Muscle layer of colon (tissue), 2 donors: ENCODE data around the gene EBF3.
A peak's percentile ranks its signal among the peaks of the same experiment; 100 is the strongest.

Source experiments
- H3K27ac ChIP-seq: one replicate; pipeline ENCODE4 v1.7.0; 2013; ENCODE audit warnings: low read depth, mild to moderate bottlenecking, low read length, moderate library complexity
- H3K27me3 ChIP-seq, 2 donors: one replicate each; pipeline ENCODE4 v1.7.0; 2013; ENCODE audit warnings: low read length in 2 of 2, mild to moderate bottlenecking in 2 of 2; ENCODE audit not compliant: insufficient read depth in 2 of 2, control insufficient read depth in 1 of 2
- H3K36me3 ChIP-seq: one replicate; pipeline ENCODE4 v1.7.0; 2013; ENCODE audit warnings: mild to moderate bottlenecking, low read length; ENCODE audit not compliant: insufficient read depth
- H3K4me1 ChIP-seq: one replicate; pipeline ENCODE4 v1.7.0; 2013; ENCODE audit warnings: mild to moderate bottlenecking, low read length; ENCODE audit not compliant: insufficient read depth
- H3K4me3 ChIP-seq, 2 donors: one replicate each; pipeline ENCODE4 v1.7.0; 2013; ENCODE audit warnings: low read length in 2 of 2, low read depth in 1 of 2, mild to moderate bottlenecking in 1 of 2, moderate library complexity in 1 of 2
- H3K9ac ChIP-seq: one replicate; pipeline ENCODE4 v1.7.0; 2013; ENCODE audit warnings: low read length
- H3K9me3 ChIP-seq: one replicate; pipeline ENCODE4 v1.7.0; 2013; ENCODE audit warnings: mild to moderate bottlenecking, low read length
- donor health status: abdominal sarcoma.
- donor health status: Adenocarcinoma of cecum.

Gene EBF3

GRCh38 chr10:129964611-129965424, 744 bp upstream of the EBF3 start:
- Histone ChIP-seq H3K27ac (no peak overlapping the region), H3K36me3 (no peaks in the 10 kb centered on the region), H3K9ac (no peak overlapping the region), H3K9me3 (peaks cover 5% of the 10 kb centered on the region), H3K4me3 (peak overlapping the region in 1 of 2 donors; percentile 25), H3K27me3 (peaks cover 72 to 89% of the 10 kb centered on the region in 2 donors), H3K4me1 (peaks cover 16% of the 10 kb centered on the region)

- Histone ChIP-seq H3K27ac (no peak overlapping the region), H3K9ac (no peak overlapping the region), H3K4me3 (peak overlapping the region; percentile 32 to 55), H3K27me3 (peaks cover 61 to 89% of the 10 kb centered on the region in 2 donors), H3K4me1 (peaks cover 7% of the 10 kb centered on the region), H3K36me3 (no peaks in the 10 kb centered on the region), H3K9me3 (peaks cover 5% of the 10 kb centered on the region)
These were observed 1.0 kb downstream of the EBF3 start for GRCh38 chr10:129962872-129963640.

- peak overlapping the region in 1 of 2 donors; percentile 55 for H3K4me3 ChIP-seq
- H3K27ac ChIP-seq: no peak overlapping the region
- no peaks in the 10 kb centered on the region for H3K36me3 ChIP-seq
- peaks cover 65 to 89% of the 10 kb centered on the region in 2 donors for H3K27me3 ChIP-seq
- H3K4me1 ChIP-seq: peaks cover 5% of the 10 kb centered on the region
- H3K9ac ChIP-seq: no peak overlapping the region
- peaks cover 5% of the 10 kb centered on the region for H3K9me3 ChIP-seq
These were observed 1.8 kb downstream of the EBF3 start for GRCh38 chr10:129962031-129962871.

- Histone ChIP-seq H3K9ac (no peak overlapping the region), H3K27ac (no peak overlapping the region), H3K4me3 (no peak overlapping the region), H3K36me3 (no peaks in the 10 kb centered on the region), H3K4me1 (peaks cover 5% of the 10 kb centered on the region), H3K9me3 (peaks cover 5% of the 10 kb centered on the region), H3K27me3 (peaks cover 68 to 89% of the 10 kb centered on the region in 2 donors)
These were observed 2.8 kb downstream of the EBF3 start for GRCh38 chr10:129961157-129961701.

- Histone ChIP-seq H3K4me1 (peaks cover 5% of the 10 kb centered on the region), H3K9ac (no peak overlapping the region), H3K27me3 (peaks cover 67 to 86% of the 10 kb centered on the region in 2 donors), H3K36me3 (no peaks in the 10 kb centered on the region), H3K27ac (no peak overlapping the region), H3K4me3 (no peak overlapping the region), H3K9me3 (peaks cover 5% of the 10 kb centered on the region)
These were observed 3.5 kb downstream of the EBF3 start for GRCh38 chr10:129960481-129961156.

GRCh38 chr10:129959544-129960480, 4.3 kb downstream of the EBF3 start:
- peaks cover 5% of the 10 kb centered on the region for H3K9me3 ChIP-seq
- no peak overlapping the region for H3K4me3 ChIP-seq
- no peak overlapping the region for H3K27ac ChIP-seq
- peaks cover 63 to 77% of the 10 kb centered on the region in 2 donors for H3K27me3 ChIP-seq
- no peaks in the 10 kb centered on the region for H3K36me3 ChIP-seq
- H3K4me1 ChIP-seq: peaks cover 5% of the 10 kb centered on the region
- no peak overlapping the region for H3K9ac ChIP-seq

GRCh38 chr10:129958629-129959543, 5.2 kb downstream of the EBF3 start:
- no peak overlapping the region for H3K4me3 ChIP-seq
- no peak overlapping the region for H3K9ac ChIP-seq
- no peak overlapping the region for H3K27ac ChIP-seq
- peaks cover 5% of the 10 kb centered on the region for H3K9me3 ChIP-seq
- no peaks in the 10 kb centered on the region for H3K36me3 ChIP-seq
- peaks cover 5% of the 10 kb centered on the region for H3K4me1 ChIP-seq
- peaks cover 67 to 73% of the 10 kb centered on the region in 2 donors for H3K27me3 ChIP-seq

- peaks cover 5% of the 10 kb centered on the region for H3K9me3 ChIP-seq
- H3K4me3 ChIP-seq: no peak overlapping the region
- no peak overlapping the region for H3K27ac ChIP-seq
- H3K4me1 ChIP-seq: peaks cover 5% of the 10 kb centered on the region
- peaks cover 67 to 72% of the 10 kb centered on the region in 2 donors for H3K27me3 ChIP-seq
- H3K36me3 ChIP-seq: no peaks in the 10 kb centered on the region
- H3K9ac ChIP-seq: no peak overlapping the region
These were observed 5.9 kb downstream of the EBF3 start for GRCh38 chr10:129958148-129958628.
